AG04450 (cell line): ENCODE data around the gene RASGRF2. TPM values are rescaled to one million over a fixed set of nuclear protein-coding genes. Genes with fewer than 3 reads are reported as not detected.

Source experiments
- CTCF ChIA-PET: fragments of 300-600, 350-600 bp; formaldehyde crosslinking; extraction: SDS; loops from one replicate; lab custom pipeline; 2022; ENCODE audit warnings: antibody characterized with exemption, inconsistent platforms; lab: Charles Lee
- POLR2A ChIA-PET: fragments of 350-600 bp; formaldehyde crosslinking; extraction: SDS; loops from one replicate; lab custom pipeline; 2021; ENCODE audit warnings: antibody characterized with exemption, inconsistent platforms; lab: Yijun Ruan, JAX
- DNase-seq: peaks from one replicate; pipeline ENCODE4 v3.0.0-alpha.2; 2011; ENCODE audit warnings: low read depth, low spot score
- H3K27ac ChIP-seq: one replicate; pipeline ENCODE4 v1.5.1; 2012; ENCODE audit warnings: low read depth, low read length, control low read depth
- H3K27me3 ChIP-seq: one replicate; pipeline ENCODE4 v1.6.0; 2012; ENCODE audit warnings: low read length; ENCODE audit not compliant: control insufficient read depth, insufficient read depth
- H3K4me3 ChIP-seq: 2 replicates; pipeline ENCODE4 v1.5.1; 2011; ENCODE audit warnings: mild to moderate bottlenecking, low read depth, low read length, control low read depth
- H3K9me3 ChIP-seq: 2 replicates; pipeline ENCODE4 v1.5.1; 2012; ENCODE audit warnings: low read length; ENCODE audit not compliant: control insufficient read depth, insufficient read depth
- CTCF ChIP-seq: IDR thresholded peaks from 2 replicates; pipeline ENCODE4 v1.5.1; 2011; ENCODE audit warnings: low read depth, low read length, control low read depth, inconsistent platforms
- polyA plus RNA-seq: library from polyadenylated mRNA; depleted of rRNA; stranded (reverse); fragments of >200 nt; gene quantifications from 2 replicates; pipeline ENCODE4 v1.2.3, GENCODE V29; 2011

The RASGRF2 gene
- polyA plus RNA-seq, 1 experiment: 19.5 TPM

GRCh38 chr5:80962630-80963520, 2.7 kb downstream of the RASGRF2 start:
- H3K27ac ChIP-seq: peak overlapping the region; percentile 23
- no peak for DNase-seq
- no peaks in the 10 kb centered on the region for H3K9me3 ChIP-seq
- ChIA-PET POLR2A (interaction anchor here (0.7 kb wide), 1 partner anchor 11 kb away, joined by 4 read pairs; no protein-coding TSS in a partner anchor), CTCF (interaction anchor here (1.0 to 1.5 kb wide), 2 partner anchors 8 to 232 kb away, joined by 3 to 7 read pairs; no protein-coding TSS in a partner anchor)
- no peak for TF ChIP-seq CTCF
- peak overlapping the region; percentile 86 for H3K4me3 ChIP-seq
- no peaks in the 10 kb centered on the region for H3K27me3 ChIP-seq

GRCh38 chr5:80963521-80963895, 3.3 kb downstream of the RASGRF2 start:
- Histone ChIP-seq H3K4me3 (peak overlapping the region; percentile 15; the same call in 1 of the 2 replicates), H3K9me3 (no peaks in the 10 kb centered on the region), H3K27ac (no peak overlapping the region), H3K27me3 (no peaks in the 10 kb centered on the region)
- no peak for TF ChIP-seq CTCF
- CTCF ChIA-PET: interaction anchor here (1.0 to 1.5 kb wide), 2 partner anchors 8 to 232 kb away, joined by 3 to 7 read pairs; no protein-coding TSS in a partner anchor
- DNase-seq: no peak
- POLR2A ChIA-PET: interaction anchor here (0.7 kb wide), 1 partner anchor 11 kb away, joined by 4 read pairs; no protein-coding TSS in a partner anchor

GRCh38 chr5:80963966-80964481, 3.9 kb downstream of the RASGRF2 start:
- no peaks in the 10 kb centered on the region for H3K27me3 ChIP-seq
- H3K27ac ChIP-seq: no peak overlapping the region
- ChIA-PET CTCF (interaction anchor here (1.0 to 1.5 kb wide), 2 partner anchors 9 to 231 kb away, joined by 3 to 7 read pairs; no protein-coding TSS in a partner anchor), POLR2A (interaction anchor here (0.7 kb wide), 1 partner anchor 10 kb away, joined by 4 read pairs; no protein-coding TSS in a partner anchor)
- DNase-seq: no peak
- peak overlapping the region; percentile 21 for H3K4me3 ChIP-seq
- no peak for TF ChIP-seq CTCF
- no peaks in the 10 kb centered on the region for H3K9me3 ChIP-seq

GRCh38 chr5:80964491-80964890, 4.3 kb downstream of the RASGRF2 start:
- POLR2A ChIA-PET: no interaction called here
- H3K9me3 ChIP-seq: no peaks in the 10 kb centered on the region
- DNase-seq: no peak
- CTCF ChIA-PET: no interaction called here
- no peak for TF ChIP-seq CTCF
- peak overlapping the region; percentile 32 for H3K4me3 ChIP-seq
- peak overlapping the region; percentile 33 for H3K27ac ChIP-seq
- no peaks in the 10 kb centered on the region for H3K27me3 ChIP-seq

- H3K27me3 ChIP-seq: no peaks in the 10 kb centered on the region
- CTCF ChIA-PET: no interaction called here
- H3K27ac ChIP-seq: peak overlapping the region; percentile 33
- no peak for TF ChIP-seq CTCF
- POLR2A ChIA-PET: no interaction called here
- H3K9me3 ChIP-seq: no peaks in the 10 kb centered on the region
- peak overlapping the region; percentile 32 for H3K4me3 ChIP-seq
- DNase-seq: no peak
These were observed 4.8 kb downstream of the RASGRF2 start for GRCh38 chr5:80964919-80965318.
